ENCODE measurements around the gene ANKRD13A. TPM values are rescaled to one million over a fixed set of nuclear protein-coding genes. Genes with fewer than 3 reads are reported as not detected.
"Not testable (repeated sequence)": the region's sequence is repeated elsewhere in the genome, so short reads cannot be mapped to it uniquely, and the experiment has no call there.

ANKRD13A gene
- polyA plus RNA-seq, 1 donor = 29.3 TPM

DNA sequence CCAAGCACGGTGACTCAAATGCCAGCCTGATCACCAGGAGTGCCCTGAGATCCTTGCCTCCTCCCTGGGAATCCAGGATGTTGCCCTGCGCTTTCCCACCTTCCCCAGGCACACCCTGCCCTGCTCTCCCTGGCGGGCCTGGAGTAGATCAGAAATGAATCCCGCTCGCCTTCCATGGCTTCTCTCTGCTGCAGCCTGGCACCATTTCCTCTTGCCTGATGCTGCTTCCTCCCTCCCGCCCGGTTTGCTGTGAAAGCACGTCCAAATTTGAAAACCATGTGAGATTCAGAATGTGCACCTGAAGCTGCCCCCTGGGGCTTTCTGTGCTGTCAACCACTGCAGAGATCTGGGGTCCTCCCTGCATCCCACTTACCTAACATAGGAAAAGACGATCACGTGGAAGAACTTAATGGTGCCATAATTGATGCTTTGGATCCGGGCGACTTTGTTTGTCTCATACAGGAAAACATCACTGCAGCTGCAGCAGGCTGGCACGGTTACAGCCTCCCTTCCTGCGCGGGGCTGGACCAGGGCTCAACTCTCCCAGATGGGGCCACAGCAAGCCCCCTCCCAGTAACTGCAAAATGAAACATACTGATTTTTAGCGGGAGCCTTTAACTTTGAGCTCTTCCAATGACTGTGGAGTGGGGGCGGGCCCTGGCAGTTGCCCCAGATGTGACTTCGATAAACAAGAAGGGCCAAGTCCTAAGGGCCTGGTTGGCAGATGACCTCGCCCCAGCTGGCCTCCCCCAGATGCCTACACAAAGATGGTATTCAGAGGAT, 74.0 kb downstream of the ANKRD13A start:
- Histone ChIP-seq H3K27ac (ENCODE audit: low read length) (no peak overlapping the region), H3K27me3 (ENCODE audit: control insufficient read depth, insufficient read depth, low read length) (no peaks in the 10 kb centered on the region), H3K9me3 (ENCODE audit: control insufficient read depth, low read depth, low read length) (no peaks in the 10 kb centered on the region), H3K4me1 (ENCODE audit: control insufficient read depth, insufficient read depth, low read length) (no peaks in the 10 kb centered on the region), H3K4me3 (ENCODE audit: low read length) (no peak overlapping the region), H3K36me3 (ENCODE audit: control insufficient read depth, insufficient read depth, low read length) (no peaks in the 10 kb centered on the region)
- no CpG with 5 or more reads among the region's 19 CpGs for WGBS (ENCODE audit: insufficient coverage, low lambda C conversion rate)
- DNase-seq = peak; percentile 9 to 12

DNA sequence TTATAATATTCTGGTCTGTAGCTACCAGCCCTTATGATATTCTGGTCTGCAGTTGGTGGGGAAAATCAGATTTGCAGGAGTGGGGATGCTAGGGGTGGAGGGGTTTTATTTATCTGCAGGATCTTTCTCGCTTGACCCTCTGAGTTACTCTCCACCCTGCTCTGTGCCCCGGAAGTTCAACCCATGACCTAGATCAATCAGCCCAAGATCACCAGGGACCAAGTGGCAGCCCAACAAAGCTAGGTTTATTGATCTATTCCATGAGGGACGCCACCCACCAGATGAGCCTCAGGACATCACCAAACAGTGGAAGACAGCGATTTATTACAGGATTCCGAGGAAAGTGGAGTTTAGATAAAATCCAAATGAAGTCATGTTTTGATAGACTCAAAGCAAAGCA, 74.9 kb downstream of the ANKRD13A start:
- Histone ChIP-seq H3K9me3 (ENCODE audit: control insufficient read depth, low read depth, low read length) (no peaks in the 10 kb centered on the region), H3K27me3 (ENCODE audit: control insufficient read depth, insufficient read depth, low read length) (no peaks in the 10 kb centered on the region), H3K27ac (ENCODE audit: low read length) (no peak overlapping the region), H3K36me3 (ENCODE audit: control insufficient read depth, insufficient read depth, low read length) (no peaks in the 10 kb centered on the region), H3K4me3 (ENCODE audit: low read length) (no peak overlapping the region), H3K4me1 (ENCODE audit: control insufficient read depth, insufficient read depth, low read length) (no peaks in the 10 kb centered on the region)
- DNase-seq = no peak
- WGBS (ENCODE audit: insufficient coverage, low lambda C conversion rate) = 67% methylated on average over 1 of the region's 5 CpGs

DNA sequence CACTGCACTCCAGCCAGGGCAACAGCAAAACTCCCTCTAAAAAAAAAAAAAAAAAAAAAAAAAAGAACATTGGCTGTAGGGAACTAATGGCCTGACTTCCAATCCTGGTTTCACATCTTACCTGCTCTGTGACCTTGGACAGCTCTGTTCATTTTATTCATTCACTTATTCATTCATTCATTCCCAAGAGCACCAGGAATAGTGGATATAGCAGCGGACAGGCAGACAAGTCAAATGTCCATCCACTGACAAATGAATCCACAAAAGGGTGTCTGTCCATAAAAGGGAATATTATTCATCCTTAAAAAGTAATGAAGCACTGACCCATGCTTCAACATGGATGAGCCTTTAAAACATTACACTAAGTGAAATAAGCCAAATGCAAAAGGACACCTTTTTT, 76.7 kb downstream of the ANKRD13A start:
- Histone ChIP-seq H3K36me3 (ENCODE audit: control insufficient read depth, insufficient read depth, low read length) (no peaks in the 10 kb centered on the region), H3K27me3 (ENCODE audit: control insufficient read depth, insufficient read depth, low read length) (no peaks in the 10 kb centered on the region), H3K4me3 (ENCODE audit: low read length) (no peak overlapping the region), H3K9me3 (ENCODE audit: control insufficient read depth, low read depth, low read length) (no peaks in the 10 kb centered on the region), H3K27ac (ENCODE audit: low read length) (no peak overlapping the region), H3K4me1 (ENCODE audit: control insufficient read depth, insufficient read depth, low read length) (no peaks in the 10 kb centered on the region)
- no peak for DNase-seq
- WGBS (ENCODE audit: insufficient coverage, low lambda C conversion rate) = 100% methylated on average over 1 of the region's 1 CpG

DNA sequence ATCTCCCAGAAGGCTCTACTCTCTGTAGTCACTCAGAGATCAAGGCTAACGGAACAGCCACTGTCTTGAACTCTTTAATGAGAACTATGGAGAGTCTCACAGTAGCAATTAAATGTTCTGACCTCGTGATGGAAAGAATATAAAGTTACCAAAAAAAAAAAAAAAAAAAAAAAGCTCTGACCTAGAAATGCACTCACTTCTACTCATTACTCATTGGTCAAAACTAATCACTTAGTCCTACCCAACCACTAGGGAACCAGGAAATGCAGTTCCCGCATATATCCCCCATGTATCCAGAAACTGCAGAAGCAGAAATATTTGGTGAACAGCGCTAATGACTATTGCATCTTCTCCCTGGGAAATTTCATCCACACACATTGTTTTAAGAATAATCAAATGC, 78.6 kb downstream of the ANKRD13A start:
- no peaks in the 10 kb centered on the region for H3K36me3 ChIP-seq (ENCODE audit: control insufficient read depth, insufficient read depth, low read length)
- no peaks in the 10 kb centered on the region for H3K9me3 ChIP-seq (ENCODE audit: control insufficient read depth, low read depth, low read length)
- no peaks in the 10 kb centered on the region for H3K4me1 ChIP-seq (ENCODE audit: control insufficient read depth, insufficient read depth, low read length)
- no peak overlapping the region for H3K4me3 ChIP-seq (ENCODE audit: low read length)
- H3K27me3 ChIP-seq (ENCODE audit: control insufficient read depth, insufficient read depth, low read length) = no peaks in the 10 kb centered on the region
- DNase-seq = no peak
- no CpG with 5 or more reads among the region's 4 CpGs for WGBS (ENCODE audit: insufficient coverage, low lambda C conversion rate)
- H3K27ac ChIP-seq (ENCODE audit: low read length) = no peak overlapping the region

DNA sequence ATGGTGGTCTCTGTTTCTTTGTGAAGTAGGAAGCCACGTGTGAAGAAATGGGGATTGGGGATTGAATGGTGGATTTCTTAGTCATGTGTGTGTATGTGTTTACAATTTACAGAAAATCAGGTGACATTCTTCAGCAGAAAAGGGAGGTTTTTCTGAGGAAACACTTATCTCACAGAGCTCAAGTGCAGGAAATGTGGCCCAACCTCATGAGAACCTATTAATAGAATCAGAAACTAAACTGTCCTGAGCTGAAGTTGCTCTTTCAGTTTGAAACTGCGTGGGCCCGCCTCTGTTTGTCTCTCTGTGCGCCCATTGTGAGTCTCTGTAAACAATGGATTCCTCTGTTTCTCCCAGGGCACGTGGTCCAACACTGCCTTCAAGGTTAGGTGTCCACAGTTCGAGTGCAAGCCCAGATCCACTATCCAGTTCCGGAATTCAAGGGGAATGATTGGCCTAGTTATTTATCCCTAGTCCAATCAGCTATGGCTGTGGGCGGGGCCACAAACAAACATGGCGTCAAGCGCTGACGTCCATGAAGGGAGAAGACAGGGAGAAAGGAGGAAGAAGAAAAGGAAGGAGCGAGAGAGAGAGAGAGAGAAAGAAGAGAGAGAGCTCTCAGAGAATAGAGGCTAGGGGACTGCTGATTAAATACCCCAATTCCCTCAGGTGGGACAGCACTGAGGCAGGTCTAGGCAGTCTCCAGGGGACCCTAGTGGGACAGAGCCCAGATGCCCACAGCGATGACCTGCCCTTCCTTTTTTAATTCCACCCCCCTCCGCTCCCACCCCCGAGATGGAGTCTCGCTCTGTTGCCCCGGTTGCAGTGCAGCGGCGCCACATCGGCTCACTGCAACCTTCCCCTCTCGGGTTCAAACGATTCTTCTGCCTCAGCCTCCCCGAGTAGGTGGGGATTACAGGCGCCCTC, 80.5 kb downstream of the ANKRD13A start:
- Histone ChIP-seq H3K4me1 (ENCODE audit: control insufficient read depth, insufficient read depth, low read length) (no peaks in the 10 kb centered on the region), H3K27ac (ENCODE audit: low read length) (peak overlapping the region; percentile 58), H3K9me3 (ENCODE audit: control insufficient read depth, low read depth, low read length) (no peaks in the 10 kb centered on the region), H3K4me3 (ENCODE audit: low read length) (no peak overlapping the region), H3K36me3 (ENCODE audit: control insufficient read depth, insufficient read depth, low read length) (no peaks in the 10 kb centered on the region), H3K27me3 (ENCODE audit: control insufficient read depth, insufficient read depth, low read length) (no peaks in the 10 kb centered on the region)
- WGBS (ENCODE audit: insufficient coverage, low lambda C conversion rate) = no CpG with 5 or more reads among the region's 24 CpGs
- peak in 1 of 2 donors; percentile 46 for DNase-seq

DNA sequence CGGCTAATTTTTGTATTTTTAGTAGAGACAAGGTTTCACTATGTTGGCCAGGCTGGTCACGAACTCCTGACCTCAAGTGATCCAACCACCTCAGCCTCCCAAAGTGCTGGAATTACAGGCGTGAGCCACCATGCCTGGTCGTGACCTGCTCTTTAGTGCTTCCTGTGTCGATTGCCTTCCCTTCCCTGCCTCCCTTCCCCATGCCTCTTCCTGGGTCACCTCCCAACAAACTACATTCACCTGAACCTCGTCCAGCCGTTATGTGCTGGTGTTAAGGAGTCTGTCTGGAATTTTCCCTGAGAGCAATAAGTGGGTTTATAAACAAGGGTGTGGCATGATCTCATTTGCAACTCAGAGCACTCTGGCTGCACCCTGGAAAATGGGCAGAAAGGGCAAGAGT, 81.2 kb downstream of the ANKRD13A start:
- WGBS (ENCODE audit: insufficient coverage, low lambda C conversion rate) = 54% methylated on average over 2 of the region's 7 CpGs
- DNase-seq = no peak
- Histone ChIP-seq H3K27me3 (ENCODE audit: control insufficient read depth, insufficient read depth, low read length) (no peaks in the 10 kb centered on the region), H3K27ac (ENCODE audit: low read length) (no peak overlapping the region), H3K4me3 (ENCODE audit: low read length) (no peak overlapping the region), H3K4me1 (ENCODE audit: control insufficient read depth, insufficient read depth, low read length) (no peaks in the 10 kb centered on the region), H3K9me3 (ENCODE audit: control insufficient read depth, low read depth, low read length) (no peaks in the 10 kb centered on the region), H3K36me3 (ENCODE audit: control insufficient read depth, insufficient read depth, low read length) (no peaks in the 10 kb centered on the region)

DNA sequence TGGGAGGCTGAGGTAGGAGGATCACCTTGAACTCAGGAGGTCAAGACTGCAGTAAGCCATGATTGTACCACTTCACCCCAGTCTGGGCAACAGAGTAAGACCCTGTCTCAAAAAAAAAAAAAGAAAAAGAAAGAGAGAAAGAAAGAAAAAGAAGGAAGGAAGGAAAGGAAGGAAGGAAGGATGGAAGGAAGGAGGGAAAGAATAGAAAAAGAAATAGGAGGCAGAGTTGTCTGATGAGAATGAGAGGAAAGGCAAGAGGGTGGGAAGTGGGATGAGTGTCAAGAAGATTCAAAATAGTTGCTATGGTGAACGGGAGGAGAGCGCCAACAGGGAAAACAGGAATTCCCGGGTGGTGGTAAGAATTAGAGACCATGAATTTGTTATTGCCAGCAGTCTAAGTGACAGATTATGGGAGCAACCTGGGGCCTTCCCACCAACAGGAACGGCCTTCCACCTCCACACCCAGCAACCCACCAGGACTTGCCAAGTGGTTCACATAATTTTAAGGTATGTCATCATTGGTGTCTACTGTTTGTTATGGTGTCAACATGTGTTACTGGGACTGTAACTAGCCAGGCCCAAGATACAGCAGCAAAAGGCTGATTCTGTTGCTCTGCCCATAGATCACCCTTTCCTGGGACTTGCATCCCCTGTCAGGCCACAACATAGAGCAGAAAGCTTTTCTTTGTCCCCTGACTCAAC, 85.2 kb downstream of the ANKRD13A start:
- WGBS (ENCODE audit: insufficient coverage, low lambda C conversion rate) = 80% methylated on average over 2 of the region's 4 CpGs
- Histone ChIP-seq H3K4me3 (ENCODE audit: low read length) (no peak overlapping the region), H3K27me3 (ENCODE audit: control insufficient read depth, insufficient read depth, low read length) (peaks cover 2% of the 10 kb centered on the region), H3K36me3 (ENCODE audit: control insufficient read depth, insufficient read depth, low read length) (no peaks in the 10 kb centered on the region), H3K4me1 (ENCODE audit: control insufficient read depth, insufficient read depth, low read length) (no peaks in the 10 kb centered on the region), H3K27ac (ENCODE audit: low read length) (no peak overlapping the region), H3K9me3 (ENCODE audit: control insufficient read depth, low read depth, low read length) (no peaks in the 10 kb centered on the region)
- DNase-seq = no peak

DNA sequence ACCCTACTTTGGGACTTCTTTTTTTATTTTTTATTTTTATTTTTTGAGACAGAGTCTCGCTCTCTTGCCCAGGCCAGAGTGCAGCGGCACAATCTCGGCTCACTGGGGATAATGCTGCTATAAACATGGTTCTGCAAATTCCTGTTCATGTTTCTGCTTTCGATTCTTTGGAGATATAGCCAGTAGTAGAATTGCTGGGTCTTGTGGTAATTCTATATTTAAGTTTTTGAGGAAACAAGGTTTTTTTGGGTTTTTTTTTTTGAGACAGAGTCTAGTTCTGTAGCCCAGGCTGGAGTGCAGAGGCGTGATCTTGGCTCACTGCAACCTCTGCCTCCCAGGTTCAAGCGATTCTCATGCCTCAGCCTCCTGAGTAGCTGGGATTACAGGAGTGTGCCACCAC, 89.0 kb downstream of the ANKRD13A start:
- not testable (repeated sequence) for H3K36me3 ChIP-seq (ENCODE audit: control insufficient read depth, insufficient read depth, low read length); H3K27me3 ChIP-seq (ENCODE audit: control insufficient read depth, insufficient read depth, low read length); H3K4me1 ChIP-seq (ENCODE audit: control insufficient read depth, insufficient read depth, low read length); H3K9me3 ChIP-seq (ENCODE audit: control insufficient read depth, low read depth, low read length); DNase-seq; H3K27ac ChIP-seq (ENCODE audit: low read length); H3K4me3 ChIP-seq (ENCODE audit: low read length)
- 100% methylated on average over 1 of the region's 6 CpGs for WGBS (ENCODE audit: insufficient coverage, low lambda C conversion rate)

DNA sequence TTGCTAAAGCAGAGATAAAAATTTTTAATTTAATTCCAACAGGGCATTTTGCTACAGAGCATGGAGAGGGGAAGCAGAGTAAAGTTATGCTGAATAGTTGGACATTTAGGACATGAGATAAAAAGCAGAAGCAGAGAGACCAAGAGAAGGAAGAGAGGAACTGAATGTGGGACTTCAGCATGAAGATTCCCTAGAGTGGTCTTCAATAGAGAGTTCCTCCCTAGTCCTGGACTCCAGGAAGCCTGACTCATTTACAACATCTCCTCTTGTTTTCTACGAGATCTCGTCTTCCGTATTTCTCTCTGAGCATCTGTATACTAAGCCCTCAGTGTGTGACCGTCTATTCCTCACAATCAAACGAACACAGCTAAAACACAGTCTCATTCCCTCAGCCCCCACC, 89.7 kb downstream of the ANKRD13A start:
- Histone ChIP-seq H3K36me3 (ENCODE audit: control insufficient read depth, insufficient read depth, low read length) (no peaks in the 10 kb centered on the region), H3K4me3 (ENCODE audit: low read length) (no peak overlapping the region), H3K27ac (ENCODE audit: low read length) (no peak overlapping the region), H3K4me1 (ENCODE audit: control insufficient read depth, insufficient read depth, low read length) (no peaks in the 10 kb centered on the region), H3K9me3 (ENCODE audit: control insufficient read depth, low read depth, low read length) (no peaks in the 10 kb centered on the region), H3K27me3 (ENCODE audit: control insufficient read depth, insufficient read depth, low read length) (peaks cover 7% of the 10 kb centered on the region)
- no peak for DNase-seq
- WGBS (ENCODE audit: insufficient coverage, low lambda C conversion rate) = 82% methylated on average over 4 of the region's 5 CpGs
